Measurements from ENCODE around the gene M6PR. TPM values are rescaled to one million over a fixed set of nuclear protein-coding genes. Genes with fewer than 3 reads are reported as not detected.

M6PR gene
- total and polyA plus RNA-seq, 10 donors, result 75.2 to 217 (median 158) TPM

- no peak for DNase-seq
- no peak overlapping the region for H3K27ac ChIP-seq
- no peaks in the 10 kb centered on the region for H3K9me3 ChIP-seq
- peaks cover 3 to 26% (median 14%) of the 10 kb centered on the region in 6 donors for H3K4me1 ChIP-seq
- WGBS, 5 donors, result 74 to 93% (median 83%) methylated on average over 5 of the region's 5 CpGs
- TF ChIP-seq CTCF (IDR thresholded peaks at IDR 0.05 in 8 of 11, conservative IDR thresholded peaks at IDR 0.05 in 3 of 11) (no peak), POLR2AphosphoS5 (IDR thresholded peaks at IDR 0.05) (no peak), POLR2A (IDR thresholded peaks at IDR 0.05) (no peak)
- no peaks in the 10 kb centered on the region for H3K27me3 ChIP-seq (replicated peaks in 1 of 7)
- no peaks in the 10 kb centered on the region for H3K36me3 ChIP-seq
- intact Hi-C loops (cut with DNase I; ENCODE audit: low total_unique reads), result no loop called here
- no peak overlapping the region for H3K4me3 ChIP-seq
Measured at GRCh38 chr12:8909752-8910151, 39.7 kb downstream of the M6PR start.

- peaks cover 0 to 29% (median 9%) of the 10 kb centered on the region in 6 donors for H3K4me1 ChIP-seq
- H3K4me3 ChIP-seq, result no peak overlapping the region
- DNase-seq, result no peak
- H3K27me3 ChIP-seq (replicated peaks in 1 of 7), result no peaks in the 10 kb centered on the region
- no peaks in the 10 kb centered on the region for H3K9me3 ChIP-seq
- intact Hi-C loops (cut with DNase I; ENCODE audit: low total_unique reads), result no loop called here
- 60 to 71% (median 69%) methylated on average over 3 of the region's 3 CpGs for WGBS, 5 donors
- TF ChIP-seq POLR2A (IDR thresholded peaks at IDR 0.05), result no peak
- TF ChIP-seq POLR2AphosphoS5 (IDR thresholded peaks at IDR 0.05), result no peak
- TF ChIP-seq CTCF (IDR thresholded peaks at IDR 0.05 in 8 of 11, conservative IDR thresholded peaks at IDR 0.05 in 3 of 11), result no peak
- H3K36me3 ChIP-seq, result no peaks in the 10 kb centered on the region
- H3K27ac ChIP-seq, result no peak overlapping the region
Measured at GRCh38 chr12:8907513-8907912, 41.9 kb downstream of the M6PR start.

- 75 to 88% (median 82%) methylated on average over 14 to 16 of the region's 16 CpGs for WGBS, 5 donors
- Histone ChIP-seq H3K9me3 (peaks cover 0 to 4% (median under 1%) of the 10 kb centered on the region in 8 donors), H3K27ac (no peak overlapping the region), H3K4me1 (peaks cover 0 to 29% (median 9%) of the 10 kb centered on the region in 6 donors), H3K27me3 (replicated peaks in 1 of 7) (no peaks in the 10 kb centered on the region), H3K4me3 (no peak overlapping the region), H3K36me3 (no peaks in the 10 kb centered on the region)
- TF ChIP-seq POLR2A (IDR thresholded peaks at IDR 0.05) (no peak), CTCF (IDR thresholded peaks at IDR 0.05 in 8 of 11, conservative IDR thresholded peaks at IDR 0.05 in 3 of 11) (no peak), POLR2AphosphoS5 (IDR thresholded peaks at IDR 0.05) (no peak)
- no peak for DNase-seq
- intact Hi-C loops (cut with DNase I; ENCODE audit: low total_unique reads), result no loop called here
Measured at GRCh38 chr12:8906266-8907180, 42.9 kb downstream of the M6PR start.

GRCh38 chr12:8905546-8905945 lies 43.9 kb downstream of the M6PR start:
- no peaks in the 10 kb centered on the region for H3K27me3 ChIP-seq (replicated peaks in 1 of 7)
- DNase-seq, result no peak
- no peaks in the 10 kb centered on the region for H3K36me3 ChIP-seq
- TF ChIP-seq POLR2A (IDR thresholded peaks at IDR 0.05) (no peak), CTCF (IDR thresholded peaks at IDR 0.05 in 8 of 11, conservative IDR thresholded peaks at IDR 0.05 in 3 of 11) (no peak), POLR2AphosphoS5 (IDR thresholded peaks at IDR 0.05) (no peak)
- intact Hi-C loops (cut with DNase I; ENCODE audit: low total_unique reads), result no loop called here
- H3K4me3 ChIP-seq, result no peak overlapping the region
- WGBS, 5 donors, result 80 to 93% (median 87%) methylated on average over 8 to 10 of the region's 10 CpGs
- peaks cover 0 to 29% (median 9%) of the 10 kb centered on the region in 6 donors for H3K4me1 ChIP-seq
- H3K27ac ChIP-seq, result no peak overlapping the region
- peaks cover 0 to 14% (median 9%) of the 10 kb centered on the region in 8 donors for H3K9me3 ChIP-seq
